ENCODE data around the gene IKBKE. TPM values are rescaled to one million over a fixed set of nuclear protein-coding genes. Genes with fewer than 3 reads are reported as not detected.

Gene IKBKE
- total and polyA plus RNA-seq, 2 donors from 2014 or later = 3.4 to 14.5 TPM

GRCh38 chr1:206442101-206442500 lies 28.2 kb upstream of the IKBKE start:
- intact Hi-C loops (cut with DNase I) = no loop called here
- Histone ChIP-seq H3K27me3 (ENCODE audit: control insufficient read depth, insufficient read depth, low read length) (no peaks in the 10 kb centered on the region), H3K27ac (ENCODE audit: low read depth in 2 of 2, low read length in 2 of 2) (no peak overlapping the region), H3K9me3 (ENCODE audit: control insufficient read depth in 2 of 3, insufficient read depth in 1 of 3, low read length in 3 of 3) (no peaks in the 10 kb centered on the region), H3K4me1 (ENCODE audit: control insufficient read depth in 2 of 3, insufficient read depth in 2 of 3, low read depth in 1 of 3, low read length in 3 of 3) (no peaks in the 10 kb centered on the region), H3K9ac (ENCODE audit: low read length in 3 of 3) (no peak overlapping the region), H3K36me3 (ENCODE audit: control insufficient read depth in 2 of 3, insufficient read depth in 3 of 3, low read length in 3 of 3) (peaks cover under 1 to 8% (median 3%) of the 10 kb centered on the region in 3 donors), H3K4me3 (ENCODE audit: low read length in 3 of 3) (no peak overlapping the region)
- no peak for FAIRE-seq
- no peak for TF ChIP-seq CTCF (IDR thresholded peaks at IDR 0.05; ENCODE audit: borderline replicate concordance, extremely low read depth, insufficient read depth)
- DNase-seq = no peak

- Histone ChIP-seq H3K27me3 (ENCODE audit: control insufficient read depth, insufficient read depth, low read length) (no peaks in the 10 kb centered on the region), H3K4me1 (ENCODE audit: control insufficient read depth in 2 of 3, insufficient read depth in 2 of 3, low read depth in 1 of 3, low read length in 3 of 3) (no peaks in the 10 kb centered on the region), H3K36me3 (ENCODE audit: control insufficient read depth in 2 of 3, insufficient read depth in 3 of 3, low read length in 3 of 3) (peaks cover 0 to 7% (median under 1%) of the 10 kb centered on the region in 3 donors), H3K9me3 (ENCODE audit: control insufficient read depth in 2 of 3, insufficient read depth in 1 of 3, low read length in 3 of 3) (no peaks in the 10 kb centered on the region), H3K27ac (ENCODE audit: low read depth in 2 of 2, low read length in 2 of 2) (no peak overlapping the region), H3K4me3 (ENCODE audit: low read length in 3 of 3) (no peak overlapping the region), H3K9ac (ENCODE audit: low read length in 3 of 3) (no peak overlapping the region)
- no peak for FAIRE-seq
- no peak for DNase-seq
- no peak for TF ChIP-seq CTCF (IDR thresholded peaks at IDR 0.05; ENCODE audit: borderline replicate concordance, extremely low read depth, insufficient read depth)
- intact Hi-C loops (cut with DNase I) = no loop called here
Measured at GRCh38 chr1:206445116-206445515, 25.2 kb upstream of the IKBKE start.

GRCh38 chr1:206445911-206446356 lies 24.3 kb upstream of the IKBKE start:
- TF ChIP-seq CTCF (IDR thresholded peaks at IDR 0.05; ENCODE audit: borderline replicate concordance, extremely low read depth, insufficient read depth) = no peak
- DNase-seq (no peak), FAIRE-seq (no peak)
- Histone ChIP-seq H3K4me1 (ENCODE audit: control insufficient read depth in 2 of 3, insufficient read depth in 2 of 3, low read depth in 1 of 3, low read length in 3 of 3) (no peaks in the 10 kb centered on the region), H3K27me3 (ENCODE audit: control insufficient read depth, insufficient read depth, low read length) (no peaks in the 10 kb centered on the region), H3K9ac (ENCODE audit: low read length in 3 of 3) (no peak overlapping the region), H3K27ac (ENCODE audit: low read depth in 2 of 2, low read length in 2 of 2) (no peak overlapping the region), H3K4me3 (ENCODE audit: low read length in 3 of 3) (no peak overlapping the region), H3K36me3 (ENCODE audit: control insufficient read depth in 2 of 3, insufficient read depth in 3 of 3, low read length in 3 of 3) (peaks cover 0 to 9% (median 0%) of the 10 kb centered on the region in 3 donors), H3K9me3 (ENCODE audit: control insufficient read depth in 2 of 3, insufficient read depth in 1 of 3, low read length in 3 of 3) (no peaks in the 10 kb centered on the region)
- intact Hi-C loops (cut with DNase I) = no loop called here
